ENCODE measurements around the gene SMTN.
"Not testable (repeated sequence)": the region's sequence is repeated elsewhere in the genome, so short reads cannot be mapped to it uniquely, and the experiment has no call there.

SMTN gene

GRCh38 chr22:31090217-31091085, 9.3 kb downstream of the SMTN start:
- no peak for DNase-seq (ENCODE audit: low read depth)

- DNase-seq (ENCODE audit: low read depth), result no peak
These were observed 10.2 kb downstream of the SMTN start for GRCh38 chr22:31091106-31091975.

- DNase-seq (ENCODE audit: low read depth), result no peak
These were observed 11.0 kb downstream of the SMTN start for GRCh38 chr22:31092161-31092560.

- DNase-seq (ENCODE audit: low read depth), result no peak
These were observed 12.2 kb downstream of the SMTN start for GRCh38 chr22:31093086-31093850.

- no peak for DNase-seq (ENCODE audit: low read depth)
These were observed 13.0 kb downstream of the SMTN start for GRCh38 chr22:31094021-31094551.

GRCh38 chr22:31094741-31095140, 13.6 kb downstream of the SMTN start:
- no peak for DNase-seq (ENCODE audit: low read depth)

- no peak for DNase-seq (ENCODE audit: low read depth)
These were observed 14.6 kb downstream of the SMTN start for GRCh38 chr22:31095637-31096249.

- DNase-seq (ENCODE audit: low read depth), result no peak
These were observed 15.7 kb downstream of the SMTN start for GRCh38 chr22:31096657-31097279.

- DNase-seq (ENCODE audit: low read depth), result not testable (repeated sequence)
These were observed 16.4 kb downstream of the SMTN start for GRCh38 chr22:31097539-31097938.

- no peak for DNase-seq (ENCODE audit: low read depth)
These were observed 17.0 kb downstream of the SMTN start for GRCh38 chr22:31097941-31098631.

GRCh38 chr22:31098632-31099110, 17.6 kb downstream of the SMTN start:
- no peak for DNase-seq (ENCODE audit: low read depth)

GRCh38 chr22:31099386-31099785, 18.3 kb downstream of the SMTN start:
- DNase-seq (ENCODE audit: low read depth), result no peak

- DNase-seq (ENCODE audit: low read depth), result no peak
These were observed 19.0 kb downstream of the SMTN start for GRCh38 chr22:31099841-31100761.

GRCh38 chr22:31100762-31101525, 19.8 kb downstream of the SMTN start:
- no peak for DNase-seq (ENCODE audit: low read depth)

- no peak for DNase-seq (ENCODE audit: low read depth)
These were observed 21.4 kb downstream of the SMTN start for GRCh38 chr22:31102441-31103081.

- no peak for DNase-seq (ENCODE audit: low read depth)
These were observed 22.0 kb downstream of the SMTN start for GRCh38 chr22:31103111-31103510.

- DNase-seq (ENCODE audit: low read depth), result no peak
These were observed 23.0 kb downstream of the SMTN start for GRCh38 chr22:31103899-31104694.

Data from activated gamma-delta T cell treated with anti-CD3 and anti-CD28 coated beads, Interleukin-2, amount 50 U/mL, for 16 hours (primary cell).